ENCODE results near the gene APBA2.

APBA2 gene

GRCh38 chr15:29051422-29051821 is 165.6 kb downstream of the APBA2 start:
- no peak for TF ChIP-seq CTCF (IDR thresholded peaks at IDR 0.05; ENCODE audit: extremely low read depth, insufficient read depth, missing control alignments)
- in situ Hi-C loops (cut with MboI; ENCODE audit: low pct_unique_long_range_greater_than_20kb, low sequenced_read_pairs, unreplicated experiment): no loop called here
- no peak for DNase-seq (ENCODE audit: low spot score)

- in situ Hi-C loops (cut with MboI; ENCODE audit: low pct_unique_long_range_greater_than_20kb, low sequenced_read_pairs, unreplicated experiment): no loop called here
- TF ChIP-seq CTCF (IDR thresholded peaks at IDR 0.05; ENCODE audit: extremely low read depth, insufficient read depth, missing control alignments): no peak
- DNase-seq (ENCODE audit: low spot score): no peak
Measured at GRCh38 chr15:29053006-29053405, 167.2 kb downstream of the APBA2 start.

- in situ Hi-C loops (cut with MboI; ENCODE audit: low pct_unique_long_range_greater_than_20kb, low sequenced_read_pairs, unreplicated experiment): no loop called here
- no peak for DNase-seq (ENCODE audit: low spot score)
- no peak for TF ChIP-seq CTCF (IDR thresholded peaks at IDR 0.05; ENCODE audit: extremely low read depth, insufficient read depth, missing control alignments)
Measured at GRCh38 chr15:29053661-29054131, 167.9 kb downstream of the APBA2 start.

- no peak for DNase-seq (ENCODE audit: low spot score)
- in situ Hi-C loops (cut with MboI; ENCODE audit: low pct_unique_long_range_greater_than_20kb, low sequenced_read_pairs, unreplicated experiment): no loop called here
- TF ChIP-seq CTCF (IDR thresholded peaks at IDR 0.05; ENCODE audit: extremely low read depth, insufficient read depth, missing control alignments): no peak
Measured at GRCh38 chr15:29054171-29055045, 168.6 kb downstream of the APBA2 start.

GRCh38 chr15:29055876-29056275 is 170.1 kb downstream of the APBA2 start:
- DNase-seq (ENCODE audit: low spot score): no peak
- in situ Hi-C loops (cut with MboI; ENCODE audit: low pct_unique_long_range_greater_than_20kb, low sequenced_read_pairs, unreplicated experiment): no loop called here
- TF ChIP-seq CTCF (IDR thresholded peaks at IDR 0.05; ENCODE audit: extremely low read depth, insufficient read depth, missing control alignments): no peak

GRCh38 chr15:29056839-29057450 is 171.2 kb downstream of the APBA2 start:
- no peak for DNase-seq (ENCODE audit: low spot score)
- in situ Hi-C loops (cut with MboI; ENCODE audit: low pct_unique_long_range_greater_than_20kb, low sequenced_read_pairs, unreplicated experiment): no loop called here
- TF ChIP-seq CTCF (IDR thresholded peaks at IDR 0.05; ENCODE audit: extremely low read depth, insufficient read depth, missing control alignments): no peak

Data from GM13977 (cell line).